GM19395 (cell line): ENCODE results near the gene RNASE11.
A peak's percentile ranks its signal among the peaks of the same experiment; 100 is the strongest.
"Not testable (repeated sequence)": the region's sequence is repeated elsewhere in the genome, so short reads cannot be mapped to it uniquely, and the experiment has no call there.

Source experiments
- ATAC-seq: cut with Tn5 transposase; IDR thresholded peaks from one replicate; pipeline ENCODE4 v1.9.1; 2021; ENCODE audit warnings: mild to moderate bottlenecking, moderate library complexity; ENCODE audit not compliant: unreplicated experiment

RNASE11 gene

DNA sequence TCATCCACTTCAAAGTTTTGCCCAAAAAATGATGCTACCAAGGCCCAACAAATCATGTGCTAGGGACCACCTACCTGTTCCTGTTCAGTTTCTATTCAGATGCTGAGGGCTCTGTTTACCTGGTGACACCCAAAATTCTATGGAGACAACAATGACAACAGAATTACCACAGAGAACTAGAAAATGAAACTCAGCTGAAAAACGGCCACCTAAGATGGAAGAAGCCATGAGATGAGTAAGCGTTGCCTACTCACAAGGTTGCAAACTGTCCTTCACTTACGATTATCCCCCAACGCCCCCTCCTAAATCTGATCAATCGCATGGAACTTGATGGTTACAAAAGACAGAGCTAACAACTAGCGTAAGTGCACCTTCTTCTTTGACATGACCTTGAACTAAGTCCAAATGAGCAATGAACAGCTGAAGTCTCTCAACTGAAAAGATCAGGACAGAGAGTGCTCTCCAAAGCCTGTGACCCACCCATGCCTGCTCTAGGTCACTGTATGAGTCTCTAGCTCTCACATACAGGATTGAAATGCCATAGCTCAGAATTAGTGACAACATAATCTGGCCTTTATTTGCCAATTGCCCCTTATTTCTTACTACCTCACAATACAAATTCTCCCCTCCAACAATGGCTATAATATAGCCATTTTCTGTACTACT is at the start of gene RNASE11:
RNASE11 (minus strand) TSS at position 513 of the 666 bp plus-strand sequence.
- ATAC-seq: no peak

DNA sequence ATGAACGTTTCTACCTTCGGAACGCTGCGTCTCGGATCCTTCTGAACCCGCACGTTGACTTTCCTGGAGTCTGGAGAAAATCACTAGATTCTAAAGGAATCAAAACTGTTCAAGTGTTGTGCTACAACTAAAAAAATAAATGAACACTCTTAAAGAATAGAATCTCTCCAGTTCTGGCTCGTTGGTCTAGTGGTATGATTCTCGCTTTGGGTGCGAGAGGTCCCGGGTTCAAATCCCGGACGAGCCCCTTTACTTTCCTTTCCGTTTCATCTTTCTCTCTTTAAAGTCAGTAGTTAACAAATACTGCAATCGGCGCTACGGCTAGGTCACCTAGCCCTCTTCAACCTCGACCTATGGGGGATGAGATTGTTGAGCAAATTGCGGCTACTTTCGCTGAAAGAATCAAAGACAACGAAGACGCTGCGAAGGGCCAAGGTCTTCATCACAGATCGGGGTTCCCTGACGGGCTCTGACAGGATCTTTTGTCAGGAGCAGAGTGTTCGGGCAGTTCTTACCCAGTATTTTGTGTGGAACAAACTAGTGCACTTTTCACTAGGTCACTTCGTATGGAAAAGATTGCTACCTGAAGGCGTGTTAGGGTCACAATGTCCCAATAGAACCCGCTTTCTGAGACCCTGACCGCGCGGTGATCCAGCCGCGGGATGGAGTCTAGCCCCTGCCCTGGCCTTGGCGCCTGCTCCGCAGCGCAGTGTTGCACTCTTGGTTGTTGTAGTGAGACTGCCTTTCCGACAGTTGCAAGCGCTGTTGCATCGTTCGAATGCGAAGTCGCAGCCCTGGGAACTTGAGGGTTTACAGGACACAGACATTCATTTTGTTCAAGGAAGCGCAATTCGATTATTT is 45.3 kb upstream of the RNASE11 start:
- ATAC-seq: peak; percentile 71

DNA sequence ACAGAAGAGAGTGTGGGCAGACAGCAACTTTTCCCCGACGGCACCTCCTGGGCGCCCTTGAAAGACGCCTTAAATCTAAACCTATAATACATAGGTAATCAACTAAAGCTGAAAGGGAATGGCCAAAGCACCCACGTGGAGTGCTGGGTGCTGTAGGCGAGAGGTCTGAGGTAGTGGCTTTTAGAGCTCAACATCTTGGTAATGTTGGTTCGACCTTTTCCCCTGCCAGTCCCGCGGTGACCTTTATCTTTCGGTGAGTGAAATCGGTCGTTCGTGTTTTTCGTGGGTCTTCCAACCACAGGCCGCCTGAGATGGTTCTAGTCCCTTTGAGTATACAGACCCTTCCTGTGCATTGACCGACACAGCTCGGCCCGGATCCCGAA is 44.6 kb upstream of the RNASE11 start:
- ATAC-seq: peak; percentile 19

DNA sequence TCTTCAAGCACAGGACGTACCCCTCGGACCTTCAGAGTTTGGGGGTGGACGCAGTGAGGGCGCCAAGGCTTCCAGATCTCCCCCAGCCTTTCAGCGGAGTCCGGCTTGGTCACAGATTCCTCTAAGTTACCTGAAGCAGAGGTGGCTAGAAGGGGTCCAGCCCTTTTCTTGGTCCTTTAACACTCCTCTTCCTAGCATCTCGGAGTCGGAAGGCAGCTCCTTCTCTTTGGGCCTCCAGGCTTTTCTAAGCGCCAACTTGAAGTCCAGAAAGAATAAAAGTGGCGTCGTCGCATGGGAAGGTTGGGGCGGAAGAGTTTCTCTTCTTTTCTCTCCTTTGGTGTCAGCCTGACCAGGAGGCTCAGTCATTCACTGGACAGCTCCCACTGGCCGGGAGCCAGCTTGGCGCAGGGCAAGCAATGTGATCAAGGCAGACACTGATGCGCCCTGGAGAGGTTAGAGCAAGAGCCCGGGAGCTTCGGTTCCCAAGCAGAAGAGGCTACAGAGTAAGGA is 44.1 kb upstream of the RNASE11 start:
- no peak for ATAC-seq

DNA sequence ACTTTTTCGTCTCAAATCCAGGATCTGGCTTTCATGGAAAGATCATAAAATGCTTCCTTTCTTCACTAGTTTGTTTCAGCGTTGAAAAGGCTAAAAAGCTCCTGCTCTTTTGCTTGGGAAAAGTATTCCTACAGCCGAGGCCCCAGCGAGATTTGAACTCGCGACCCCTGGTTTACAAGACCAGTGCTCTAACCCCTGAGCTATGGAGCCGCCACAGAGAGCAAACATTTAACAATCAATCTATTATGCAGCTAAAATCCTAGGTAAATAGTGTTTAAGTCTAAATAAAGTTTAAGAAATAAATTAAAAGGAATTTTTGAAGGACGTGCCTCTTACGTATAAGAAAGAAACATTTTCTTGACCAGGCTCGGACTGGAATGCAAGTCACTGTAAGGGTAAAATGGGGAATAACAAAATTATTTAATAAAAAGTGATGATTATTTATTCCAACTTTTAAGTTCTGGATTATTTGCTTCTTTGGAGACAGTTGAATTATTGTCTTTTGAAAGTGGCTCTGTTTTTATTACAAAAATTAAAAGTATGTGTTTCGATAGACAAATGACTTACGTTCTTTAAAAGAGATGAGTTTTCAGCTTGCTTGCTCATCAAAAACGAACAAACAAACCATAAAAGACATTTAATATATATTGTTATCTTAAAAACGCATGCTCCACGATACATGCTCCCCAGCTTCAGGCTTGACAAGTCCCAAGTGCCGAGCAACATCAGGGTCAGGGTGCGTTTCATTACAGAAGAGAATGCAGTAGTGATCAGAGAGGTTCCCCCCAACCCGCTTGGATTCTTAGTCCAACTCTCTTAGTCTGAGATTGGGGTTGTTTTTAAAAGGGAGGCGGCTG is 43.5 kb upstream of the RNASE11 start:
- no peak for ATAC-seq

DNA sequence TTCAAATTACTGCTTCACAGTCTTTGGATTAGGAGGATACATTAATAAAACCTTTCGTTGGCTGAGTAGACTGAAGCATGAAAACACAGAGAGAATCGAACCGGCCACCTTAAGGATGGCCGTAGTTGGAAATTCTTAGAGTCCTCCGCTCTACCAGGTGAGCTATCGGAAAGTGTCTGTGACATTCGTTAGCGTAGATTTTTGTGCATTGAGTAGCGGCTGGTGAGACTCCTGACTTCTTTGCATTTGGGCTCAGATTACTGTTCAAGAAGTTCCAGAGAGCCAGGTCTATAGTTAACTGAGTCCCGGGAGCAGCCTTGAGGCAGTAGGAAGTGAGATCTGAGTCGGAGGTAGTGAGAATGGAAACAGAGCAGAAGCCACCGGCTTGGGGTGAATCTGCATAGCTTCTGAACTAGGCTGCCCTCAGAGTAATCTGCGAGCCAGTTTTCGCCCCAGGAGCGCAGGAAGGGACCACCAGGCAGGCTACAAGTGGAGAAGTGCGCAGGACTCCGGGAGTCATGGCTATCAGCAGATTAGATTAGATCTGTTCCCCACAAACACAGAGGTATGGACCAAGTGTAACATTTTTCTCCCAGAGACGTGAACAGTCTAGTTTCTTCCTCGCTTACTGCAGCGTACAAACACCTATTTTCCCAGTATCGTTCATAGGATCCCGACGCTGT is 42.7 kb upstream of the RNASE11 start:
- peak; percentile 33 for ATAC-seq

DNA sequence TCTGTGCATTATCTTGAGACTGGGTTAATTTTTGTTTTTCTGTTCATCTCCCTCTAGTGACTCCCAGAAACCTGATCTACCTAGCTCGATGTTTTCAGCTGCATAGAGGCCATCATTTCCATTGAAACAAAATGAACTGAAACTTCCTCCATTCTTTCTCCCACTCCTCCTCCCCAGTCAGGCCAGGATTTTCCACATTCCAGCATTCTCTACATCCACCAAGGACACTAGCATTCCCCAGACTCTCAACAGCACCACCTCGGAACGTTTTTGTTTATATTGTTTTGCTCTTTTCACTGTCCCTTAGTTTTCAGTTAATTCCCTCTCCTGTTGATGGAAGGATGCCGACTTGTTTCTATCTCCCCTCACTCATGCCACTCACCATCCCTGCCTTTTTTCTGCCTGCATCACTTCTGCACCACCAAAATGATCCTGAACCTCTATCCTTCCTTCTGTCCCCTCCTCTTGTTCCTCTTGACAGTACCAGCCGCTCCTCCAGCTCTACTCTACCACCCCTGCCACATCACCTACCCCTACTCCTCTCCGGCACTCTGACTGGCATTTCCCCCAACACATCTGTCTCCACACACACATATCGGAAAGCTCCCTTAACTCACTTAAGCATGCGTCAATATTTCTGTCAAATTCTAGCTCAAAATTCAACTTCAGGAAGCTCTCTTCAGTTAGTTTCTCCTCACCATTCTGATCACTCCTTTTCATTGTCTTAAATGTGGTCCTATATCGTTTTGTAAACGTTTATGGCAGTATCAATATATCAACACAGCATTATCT is 40.5 kb upstream of the RNASE11 start:
- no peak for ATAC-seq

DNA sequence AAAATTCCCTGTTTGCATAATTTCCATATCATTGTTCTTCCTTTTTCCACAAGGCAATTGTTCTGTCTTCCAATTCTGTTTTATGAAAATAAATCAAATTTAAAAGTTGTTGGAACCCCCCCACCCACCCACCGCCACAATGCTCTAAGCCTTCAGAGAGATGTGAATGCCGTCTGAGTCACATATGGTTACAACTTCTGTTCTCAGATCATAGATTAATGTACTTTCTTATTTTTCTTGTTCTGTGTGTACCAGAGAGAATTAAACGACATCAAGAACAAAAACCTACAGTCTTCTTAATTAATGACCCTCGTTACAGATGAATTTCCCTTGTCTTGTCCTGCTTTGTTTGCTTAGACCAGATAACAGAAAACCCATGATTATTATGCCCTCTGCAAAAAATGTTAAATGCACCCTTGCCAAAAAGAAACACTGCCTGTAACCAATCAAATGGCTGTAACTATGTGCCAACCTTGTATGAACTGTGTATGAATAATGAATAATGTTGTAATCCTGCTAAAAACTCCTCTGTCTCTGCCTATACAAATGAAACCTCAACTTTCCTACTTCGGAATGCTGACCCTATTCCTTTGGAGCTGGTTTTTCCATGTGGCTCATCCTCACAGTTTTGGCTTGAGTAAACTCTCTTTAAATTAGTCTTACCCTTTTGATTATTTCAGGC is 39.7 kb upstream of the RNASE11 start:
- no peak for ATAC-seq

DNA sequence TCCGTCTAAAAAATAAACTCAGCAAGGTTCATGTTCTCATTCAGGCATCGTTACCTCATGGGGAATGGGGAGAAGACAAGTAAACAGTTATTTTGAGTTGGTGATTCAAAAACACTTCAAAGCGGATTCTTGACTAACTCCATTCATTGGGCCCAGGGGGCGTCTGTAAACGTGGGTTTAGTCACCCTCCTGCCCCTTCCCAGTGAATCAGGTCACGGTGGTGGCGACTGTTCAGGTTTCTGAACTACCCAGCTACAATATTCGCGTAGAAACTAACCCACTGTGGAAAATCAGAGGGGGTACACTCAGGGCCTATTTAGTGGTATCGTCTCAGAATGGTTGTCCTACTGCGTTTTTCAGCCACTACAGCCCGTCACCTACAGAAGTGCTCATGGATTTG is 38.5 kb upstream of the RNASE11 start:
- no peak for ATAC-seq

DNA sequence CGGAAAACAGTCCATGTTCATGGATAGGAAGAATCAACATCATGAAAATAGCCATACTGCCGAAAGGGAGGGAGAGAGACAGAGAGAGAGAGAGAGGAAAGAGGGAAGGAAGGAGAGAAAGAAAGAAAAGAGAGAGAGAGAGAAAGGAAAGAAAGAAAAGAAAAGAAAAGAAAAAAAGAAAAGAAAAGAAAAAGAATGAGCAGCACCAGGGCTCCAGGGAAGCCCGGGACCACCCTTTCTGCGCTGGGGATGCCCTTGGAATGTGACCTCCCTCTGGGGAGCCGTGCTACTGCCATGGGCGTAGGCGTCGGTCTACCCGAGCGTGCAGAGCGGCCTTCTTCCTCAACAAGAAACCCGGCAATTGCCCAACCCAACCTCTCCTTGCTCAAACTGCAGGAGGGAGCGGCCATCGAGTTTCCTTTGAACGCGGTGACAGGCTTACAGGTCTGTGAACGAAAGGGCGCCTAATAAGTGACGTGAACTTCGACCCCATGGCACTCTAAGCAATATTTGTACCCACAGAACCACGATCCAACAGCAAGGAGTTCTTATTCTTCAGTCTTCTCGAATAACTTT is 36.8 kb upstream of the RNASE11 start:
- peak; percentile 41 for ATAC-seq

DNA sequence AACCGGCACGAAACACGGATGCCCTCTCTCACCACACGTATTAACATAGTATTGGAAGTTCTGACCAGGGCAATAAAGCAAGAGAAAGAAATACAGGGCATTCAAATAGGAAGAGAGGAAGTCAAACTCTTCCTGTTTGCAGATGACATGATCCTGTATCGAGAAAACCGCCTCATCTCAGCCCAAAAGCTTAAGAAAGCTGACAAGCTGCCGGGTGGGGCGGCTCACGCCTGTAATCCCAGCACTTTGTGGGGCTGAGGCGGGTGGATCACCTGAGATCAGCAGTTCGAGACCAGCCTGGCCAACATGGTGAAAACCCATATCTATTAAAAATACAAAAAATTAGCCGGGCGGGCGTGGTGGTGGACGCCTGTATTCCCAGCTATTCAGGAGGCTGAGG is 36.0 kb upstream of the RNASE11 start:
- ATAC-seq: no peak

DNA sequence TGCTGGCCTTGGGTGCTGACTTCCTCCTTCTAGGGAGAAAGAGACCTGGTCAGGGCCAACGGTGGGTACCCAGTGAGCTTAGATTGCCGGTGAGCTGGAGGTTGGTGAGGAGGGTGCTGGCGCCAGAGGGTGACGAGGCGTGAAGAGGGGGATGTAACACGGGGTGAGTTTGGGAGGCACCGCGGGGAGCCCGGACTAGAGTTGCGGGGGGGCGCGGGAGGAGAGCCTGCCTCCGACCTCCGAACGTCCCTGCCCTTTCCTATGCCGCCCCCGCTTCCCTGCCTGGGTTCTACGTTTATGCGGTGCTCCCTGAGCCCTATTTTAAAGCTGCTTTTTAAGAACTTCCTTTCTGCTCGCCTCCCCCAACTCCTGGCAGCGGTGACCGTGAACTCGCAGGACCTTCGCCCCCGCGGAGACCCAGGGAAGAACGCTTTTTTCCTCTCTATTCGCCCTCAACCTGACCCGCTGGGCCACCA is 35.1 kb upstream of the RNASE11 start:
- no peak for ATAC-seq

DNA sequence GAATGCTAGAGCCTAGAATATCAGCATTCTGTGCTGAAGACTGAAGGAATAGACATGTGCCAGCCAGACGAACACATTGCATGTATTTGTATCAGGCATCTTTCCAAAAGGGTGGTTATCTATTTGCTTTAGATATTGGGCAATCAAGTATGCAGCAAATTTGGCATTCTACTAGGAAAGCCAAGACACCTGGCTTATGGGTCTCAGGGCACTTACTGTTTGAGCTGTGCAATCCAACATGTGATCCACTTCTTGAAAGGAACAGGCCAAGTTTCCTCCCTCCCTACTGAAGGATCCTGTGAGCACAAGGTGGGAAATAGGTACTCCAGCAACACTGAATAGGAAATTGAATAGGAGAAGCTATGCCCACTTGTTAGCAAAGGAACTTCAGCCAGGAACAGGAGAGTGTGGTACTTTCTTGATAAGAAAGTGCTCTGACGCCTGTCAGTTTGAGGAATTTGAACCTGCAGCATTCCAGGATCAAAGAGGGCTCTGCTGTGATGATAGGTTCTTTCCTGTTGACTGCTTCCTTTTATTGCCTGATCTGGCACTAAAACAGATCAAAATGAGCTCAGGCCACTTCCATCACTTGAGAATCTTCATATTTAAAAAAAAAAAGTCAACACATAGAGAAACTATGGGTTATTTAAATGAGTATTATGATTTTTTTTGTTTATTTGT is 33.1 kb upstream of the RNASE11 start:
- ATAC-seq: no peak

DNA sequence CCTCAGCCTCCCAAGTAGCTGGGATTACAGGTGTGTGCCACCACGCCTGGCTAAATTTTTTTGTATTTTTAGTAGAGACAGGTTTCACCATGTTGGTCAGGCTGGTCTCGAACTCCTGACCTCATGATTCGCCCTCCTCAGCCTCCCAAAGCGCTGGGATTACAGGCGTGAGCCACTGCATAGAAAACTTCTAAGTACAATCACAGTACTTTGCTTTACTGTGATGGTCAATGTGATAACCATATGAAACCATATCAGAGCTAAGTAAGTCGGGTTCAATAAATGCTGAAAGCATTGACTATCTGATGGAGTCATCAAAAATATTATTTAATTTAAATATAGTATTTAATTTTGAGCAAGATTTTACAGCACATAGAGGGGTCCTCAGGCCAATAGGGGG is 31.9 kb upstream of the RNASE11 start:
- not testable (repeated sequence) for ATAC-seq

DNA sequence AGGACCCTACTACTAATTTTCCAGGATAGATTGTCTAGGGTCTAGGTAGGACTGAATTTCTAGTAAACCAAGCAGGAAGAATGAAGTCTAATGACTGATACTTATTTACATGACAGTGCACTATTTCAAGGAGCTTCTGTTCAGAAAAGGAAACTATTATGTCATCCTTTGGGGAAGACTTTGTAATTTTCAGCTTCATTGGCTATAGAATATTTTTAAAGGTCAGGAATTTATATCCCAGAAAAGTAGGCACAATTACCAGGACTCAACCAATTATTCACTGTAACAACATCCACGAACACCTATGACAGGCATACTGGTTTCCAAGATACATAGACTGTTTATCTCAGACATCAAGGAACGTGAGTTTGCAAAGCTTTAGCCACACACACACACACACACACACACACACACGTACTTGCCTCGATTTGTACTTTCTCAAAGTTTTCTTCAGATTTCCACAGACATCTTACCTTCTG is 30.5 kb upstream of the RNASE11 start:
- no peak for ATAC-seq

DNA sequence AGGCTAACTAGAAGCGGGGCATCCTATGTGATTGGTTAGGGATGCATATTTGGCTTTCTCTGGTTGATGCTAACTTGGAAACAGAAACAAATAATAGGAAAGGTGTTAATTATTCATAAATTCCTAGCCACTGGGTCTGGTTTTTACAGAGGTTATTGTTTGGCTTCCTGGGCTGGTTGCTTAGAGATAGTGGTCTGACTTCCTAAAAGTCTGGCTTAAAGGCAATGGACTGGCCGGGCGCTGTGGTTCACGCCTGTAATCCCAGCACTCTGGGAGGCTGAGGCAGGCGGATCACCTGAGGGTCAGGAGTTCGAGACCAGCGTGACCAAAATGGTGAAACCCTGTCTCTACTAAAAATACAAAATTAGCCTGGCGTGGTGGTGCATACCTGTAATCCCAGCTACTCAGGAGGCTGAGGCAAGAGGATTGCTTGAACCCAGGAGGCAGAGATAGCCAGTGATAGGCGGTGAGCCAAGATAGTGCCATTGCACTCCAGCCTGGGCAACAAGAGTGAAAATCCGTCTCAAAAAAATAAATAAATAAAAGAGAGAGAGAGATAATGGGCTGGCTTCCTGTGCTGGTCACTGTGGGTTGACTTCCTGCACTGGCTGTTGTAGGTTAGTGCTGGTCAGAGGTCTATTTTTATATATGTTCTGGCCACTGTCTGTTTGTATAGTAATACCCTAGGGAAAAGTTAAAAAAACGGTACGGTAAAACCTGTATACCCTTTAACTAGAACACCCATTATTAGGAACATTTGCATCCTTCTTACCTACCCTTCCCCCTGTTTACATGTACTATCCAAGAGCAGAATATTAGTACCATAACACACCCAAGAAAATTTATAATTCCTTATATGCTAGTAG is 29.6 kb upstream of the RNASE11 start:
- ATAC-seq: peak; percentile 34

DNA sequence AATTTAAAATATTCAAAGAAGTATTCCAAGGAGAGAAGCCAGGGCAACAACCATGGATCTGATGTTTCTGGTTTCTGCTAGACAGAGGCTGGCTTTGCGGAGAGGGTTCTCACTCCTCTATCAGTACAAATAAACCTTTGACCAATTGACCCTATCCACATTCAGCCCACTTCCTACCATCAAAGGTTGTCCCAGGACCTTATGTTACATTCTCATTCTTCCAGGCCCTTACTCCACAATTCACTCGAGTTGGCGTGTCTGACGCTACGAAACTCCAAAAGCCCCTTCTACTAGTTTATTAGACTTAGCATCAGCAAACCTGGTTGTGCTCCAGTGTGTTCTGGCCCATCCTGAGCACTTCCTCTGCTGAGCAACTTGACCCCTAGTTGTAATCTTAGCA is 28.2 kb upstream of the RNASE11 start:
- no peak for ATAC-seq
